ENCODE measurements around the gene BABAM2. TPM values are rescaled to one million over a fixed set of nuclear protein-coding genes. Genes with fewer than 3 reads are reported as not detected.
"Not testable (repeated sequence)": the region's sequence is repeated elsewhere in the genome, so short reads cannot be mapped to it uniquely, and the experiment has no call there.

Gene BABAM2
- total RNA-seq, 2 experiments from 2014 or later: 50.7 to 51.0 TPM

GRCh38 chr2:28329184-28329583 is 438.7 kb downstream of the BABAM2 start:
- H3K9me3 Mint-ChIP-seq: peaks cover 3% of the 10 kb centered on the region
- DNase-seq: no peak
- H3K4me3 Mint-ChIP-seq: no peak overlapping the region
- no peak for ATAC-seq (ENCODE audit: low read depth)
- H3K27me3 Mint-ChIP-seq: no peaks in the 10 kb centered on the region
- no peak overlapping the region for H3K27ac Mint-ChIP-seq
- H3K4me1 Mint-ChIP-seq: peaks cover 12% of the 10 kb centered on the region
- POLR2A ChIA-PET: no interaction called here
- H3K36me3 Mint-ChIP-seq: peaks cover 32% of the 10 kb centered on the region

GRCh38 chr2:28330722-28331121 is 440.2 kb downstream of the BABAM2 start:
- H3K4me1 Mint-ChIP-seq; H3K27ac Mint-ChIP-seq; DNase-seq; H3K27me3 Mint-ChIP-seq; ATAC-seq (ENCODE audit: low read depth); POLR2A ChIA-PET; H3K4me3 Mint-ChIP-seq; H3K9me3 Mint-ChIP-seq: not testable (repeated sequence)
- H3K36me3 Mint-ChIP-seq: peaks cover 29% of the 10 kb centered on the region

GRCh38 chr2:28331797-28332196 is 441.3 kb downstream of the BABAM2 start:
- H3K27ac Mint-ChIP-seq; H3K4me3 Mint-ChIP-seq; DNase-seq; H3K4me1 Mint-ChIP-seq; ATAC-seq (ENCODE audit: low read depth); H3K9me3 Mint-ChIP-seq; POLR2A ChIA-PET; H3K27me3 Mint-ChIP-seq: not testable (repeated sequence)
- peaks cover 29% of the 10 kb centered on the region for H3K36me3 Mint-ChIP-seq

GRCh38 chr2:28332696-28333095 is 442.2 kb downstream of the BABAM2 start:
- Mint-ChIP-seq H3K36me3 (peaks cover 28% of the 10 kb centered on the region), H3K9me3 (peaks cover 3% of the 10 kb centered on the region)
- ATAC-seq (ENCODE audit: low read depth): no peak

GRCh38 chr2:28333606-28334526 is 443.3 kb downstream of the BABAM2 start:
- Mint-ChIP-seq H3K4me3 (no peak overlapping the region), H3K36me3 (peaks cover 25% of the 10 kb centered on the region), H3K27ac (no peak overlapping the region), H3K9me3 (peaks cover 3% of the 10 kb centered on the region), H3K4me1 (peaks cover 3% of the 10 kb centered on the region), H3K27me3 (no peaks in the 10 kb centered on the region)
- POLR2A ChIA-PET: interaction anchor here (0.7 kb wide), 1 partner anchor 10 kb away, joined by 3 read pairs; no protein-coding TSS in a partner anchor
- ATAC-seq (ENCODE audit: low read depth): no peak
- no peak for DNase-seq

More at GRCh38 chr2:28332696-28333095, 442.2 kb downstream of the BABAM2 start:
- POLR2A ChIA-PET: no interaction called here
- DNase-seq: no peak
- peaks cover 5% of the 10 kb centered on the region for H3K4me1 Mint-ChIP-seq
- H3K27ac Mint-ChIP-seq: no peak overlapping the region
- no peaks in the 10 kb centered on the region for H3K27me3 Mint-ChIP-seq
- H3K4me3 Mint-ChIP-seq: no peak overlapping the region

GRCh38 chr2:28334527-28334894 is 444.0 kb downstream of the BABAM2 start:
- Mint-ChIP-seq H3K27me3 (no peaks in the 10 kb centered on the region), H3K9me3 (peaks cover 2% of the 10 kb centered on the region), H3K36me3 (peaks cover 22% of the 10 kb centered on the region), H3K4me3 (no peak overlapping the region), H3K27ac (no peak overlapping the region), H3K4me1 (peaks cover 4% of the 10 kb centered on the region)
- POLR2A ChIA-PET: no interaction called here
- ATAC-seq (ENCODE audit: low read depth) (no peak), DNase-seq (no peak)

- H3K27me3 Mint-ChIP-seq; POLR2A ChIA-PET; H3K27ac Mint-ChIP-seq; ATAC-seq (ENCODE audit: low read depth); H3K4me3 Mint-ChIP-seq; DNase-seq; H3K4me1 Mint-ChIP-seq; H3K9me3 Mint-ChIP-seq: not testable (repeated sequence)
- H3K36me3 Mint-ChIP-seq: peaks cover 15% of the 10 kb centered on the region
These were observed 444.7 kb downstream of the BABAM2 start for GRCh38 chr2:28335265-28335664.

GRCh38 chr2:28335666-28336065 is 445.1 kb downstream of the BABAM2 start:
- Mint-ChIP-seq H3K4me3 (no peak overlapping the region), H3K27ac (no peak overlapping the region), H3K4me1 (peaks cover 4% of the 10 kb centered on the region), H3K9me3 (no peaks in the 10 kb centered on the region), H3K27me3 (no peaks in the 10 kb centered on the region), H3K36me3 (peaks cover 13% of the 10 kb centered on the region)
- ATAC-seq (ENCODE audit: low read depth) (no peak), DNase-seq (no peak)
- POLR2A ChIA-PET: no interaction called here

GRCh38 chr2:28336264-28336980 is 445.9 kb downstream of the BABAM2 start:
- no peaks in the 10 kb centered on the region for H3K9me3 Mint-ChIP-seq
- H3K36me3 Mint-ChIP-seq: peaks cover 8% of the 10 kb centered on the region
- ATAC-seq (ENCODE audit: low read depth) (no peak), DNase-seq (no peak)
- POLR2A ChIA-PET: no interaction called here
- no peak overlapping the region for H3K4me3 Mint-ChIP-seq
- H3K27ac Mint-ChIP-seq: no peak overlapping the region
- H3K27me3 Mint-ChIP-seq: no peaks in the 10 kb centered on the region
- H3K4me1 Mint-ChIP-seq: peaks cover 4% of the 10 kb centered on the region

- no peak overlapping the region for H3K4me3 Mint-ChIP-seq
- no peak for DNase-seq
- H3K9me3 Mint-ChIP-seq: no peaks in the 10 kb centered on the region
- ATAC-seq (ENCODE audit: low read depth): no peak
- POLR2A ChIA-PET: no interaction called here
- H3K4me1 Mint-ChIP-seq: peaks cover 4% of the 10 kb centered on the region
- H3K27me3 Mint-ChIP-seq: no peaks in the 10 kb centered on the region
- H3K36me3 Mint-ChIP-seq: peaks cover 5% of the 10 kb centered on the region
- H3K27ac Mint-ChIP-seq: no peak overlapping the region
These were observed 446.6 kb downstream of the BABAM2 start for GRCh38 chr2:28336982-28337627.

GRCh38 chr2:28338046-28338817 is 447.7 kb downstream of the BABAM2 start:
- POLR2A ChIA-PET: no interaction called here
- no peak for ATAC-seq (ENCODE audit: low read depth)
- no peak overlapping the region for H3K27ac Mint-ChIP-seq

GRCh38 chr2:28338831-28339321 is 448.3 kb downstream of the BABAM2 start:
- peaks cover 7% of the 10 kb centered on the region for H3K4me1 Mint-ChIP-seq
- H3K27me3 Mint-ChIP-seq: no peaks in the 10 kb centered on the region
- no peak for ATAC-seq (ENCODE audit: low read depth)
- H3K36me3 Mint-ChIP-seq: peaks cover 5% of the 10 kb centered on the region
- DNase-seq: no peak
- POLR2A ChIA-PET: no interaction called here
- H3K4me3 Mint-ChIP-seq: no peak overlapping the region
- H3K9me3 Mint-ChIP-seq: no peaks in the 10 kb centered on the region
- H3K27ac Mint-ChIP-seq: no peak overlapping the region

More at GRCh38 chr2:28338046-28338817, 447.7 kb downstream of the BABAM2 start:
- peaks cover 5% of the 10 kb centered on the region for H3K36me3 Mint-ChIP-seq
- H3K27me3 Mint-ChIP-seq: no peaks in the 10 kb centered on the region
- peaks cover 5% of the 10 kb centered on the region for H3K4me1 Mint-ChIP-seq
- no peak for DNase-seq
- no peaks in the 10 kb centered on the region for H3K9me3 Mint-ChIP-seq
- H3K4me3 Mint-ChIP-seq: no peak overlapping the region
